H1 (cell line): ENCODE data around the gene MAGOH.

Experiments used
- BRCA1 ChIP-seq: IDR thresholded peaks from 2 replicates; pipeline ENCODE4 v1.6.1; 2012; ENCODE audit warnings: low read depth, low read length, improper control_type of control experiment
- CEBPB ChIP-seq: IDR thresholded peaks from 2 replicates; pipeline ENCODE4 v1.6.1; 2012; ENCODE audit warnings: low read depth, low read length
- CTCF ChIP-seq, 3 experiments: IDR thresholded peaks; 1 replicate in 2 of 3; 2 replicates in 1 of 3; pipeline versions ENCODE4 v1.5.1 to v1.6.1; 2011; ENCODE audit warnings: low read length in 3 of 3, mild to moderate bottlenecking in 3 of 3, inconsistent platforms in 2 of 3, low read depth in 1 of 3, moderate library complexity in 1 of 3; ENCODE audit not compliant: insufficient read depth in 1 of 3; ENCODE audit errors: control extremely low read depth in 1 of 3
- EGR1 ChIP-seq: IDR thresholded peaks from 2 replicates; pipeline ENCODE4 v1.6.1; 2011; ENCODE audit warnings: low read depth, low read length, borderline replicate concordance
- EP300 ChIP-seq, 2 experiments: IDR thresholded peaks; 1 replicate in 1 of 2; 2 replicates in 1 of 2; pipeline ENCODE4 v1.6.1; 2011 to 2012; ENCODE audit warnings: low read depth in 2 of 2, low read length in 2 of 2, mild to moderate bottlenecking in 2 of 2, borderline replicate concordance in 1 of 2, inconsistent platforms in 1 of 2, moderate library complexity in 1 of 2
- EZH2 ChIP-seq: fragments of 200-600 bp; sonication (generic); IDR thresholded peaks from 2 replicates; pipeline ENCODE4 v1.7.1; 2012; ENCODE audit warnings: low read depth, mild to moderate bottlenecking, moderate library complexity, low read length, inconsistent platforms; ENCODE audit not compliant: severe bottlenecking
- GTF2F1 ChIP-seq: IDR thresholded peaks from 2 replicates; pipeline ENCODE4 v1.6.1; 2012; ENCODE audit warnings: low read depth, low read length, improper control_type of control experiment, borderline replicate concordance
- MAX ChIP-seq: IDR thresholded peaks from 2 replicates; pipeline ENCODE4 v1.6.1; 2012; ENCODE audit warnings: inconsistent platforms
- POLR2A ChIP-seq, 2 experiments: IDR thresholded peaks; 1 replicate in 1 of 2; 2 replicates in 1 of 2; pipeline ENCODE4 v1.6.1; 2011; ENCODE audit warnings: low read depth in 2 of 2, low read length in 2 of 2, mild to moderate bottlenecking in 2 of 2; ENCODE audit errors: control extremely low read depth in 1 of 2
- SRF ChIP-seq: IDR thresholded peaks from 2 replicates; pipeline ENCODE4 v1.6.1; 2011; ENCODE audit warnings: mild to moderate bottlenecking, low read depth, low read length, moderate library complexity
- USF2 ChIP-seq: IDR thresholded peaks from 2 replicates; pipeline ENCODE4 v1.6.1; 2011; ENCODE audit warnings: low read length, improper control_type of control experiment
- YY1 ChIP-seq: IDR thresholded peaks from 2 replicates; pipeline ENCODE4 v1.6.1; 2011; ENCODE audit warnings: low read depth, mild to moderate bottlenecking, low read length
- ZNF274 ChIP-seq: IDR thresholded peaks from 2 replicates; pipeline ENCODE4 v1.7.0; 2012; ENCODE audit warnings: low read length, borderline replicate concordance; ENCODE audit errors: extremely low read depth

GRCh38 chr1:53241828-53242227 is 3.5 kb upstream of the MAGOH start:
- TF ChIP-seq EGR1 = no peak
- TF ChIP-seq USF2 = no peak
- TF ChIP-seq MAX = no peak
- no peak for TF ChIP-seq SRF
- TF ChIP-seq CEBPB = no peak
- no peak for TF ChIP-seq CTCF (IDR thresholded peaks at IDR 0.05; ENCODE audit: control extremely low read depth in 1 of 3, insufficient read depth in 1 of 3, low read depth in 1 of 3, low read length in 3 of 3)
- no peak for TF ChIP-seq POLR2A (IDR thresholded peaks at IDR 0.05; ENCODE audit: control extremely low read depth in 1 of 2, low read depth in 2 of 2, low read length in 2 of 2)
- TF ChIP-seq GTF2F1 = no peak
- TF ChIP-seq YY1 = no peak
- TF ChIP-seq EP300 (IDR thresholded peaks at IDR 0.05; ENCODE audit: borderline replicate concordance in 1 of 2, low read depth in 2 of 2, low read length in 2 of 2) = no peak
- TF ChIP-seq ZNF274 = no peak
- TF ChIP-seq BRCA1 = no peak
- no peak for TF ChIP-seq EZH2
